ENCODE measurements around the gene PTRH2. TPM values are rescaled to one million over a fixed set of nuclear protein-coding genes. Genes with fewer than 3 reads are reported as not detected.
"Not testable (repeated sequence)": the region's sequence is repeated elsewhere in the genome, so short reads cannot be mapped to it uniquely, and the experiment has no call there.

Gene PTRH2
- 125 TPM for total RNA-seq

GRCh38 chr17:59707149-59707970 lies at the start of gene PTRH2, which contains the start of gene VMP1:
TSS of gene PTRH2 (minus strand) at chr17:59707430. CDS start at chr17:59697978, 9,452 bp downstream.
TSS of gene VMP1 (plus strand) at chr17:59707654. CDS start at chr17:59731447, 23,793 bp downstream.
- no peaks in the 10 kb centered on the region for H3K9me3 ChIP-seq
- peak; percentile 98 to 99 for DNase-seq (ENCODE audit: low spot score in 2 of 2)
- H3K4me1 ChIP-seq = peaks cover 9 to 26% of the 10 kb centered on the region in 2 donors
- peak within 1 kb of the TSS; percentile 91 to 95 for H3K27ac ChIP-seq
- H3K27me3 ChIP-seq = no peaks in the 10 kb centered on the region
- H3K36me3 ChIP-seq = peaks cover 0 to 5% of the 10 kb centered on the region in 2 donors
- peak within 1 kb of the TSS; percentile 75 to 90 for H3K4me3 ChIP-seq
- TF ChIP-seq CTCF (IDR thresholded peaks at IDR 0.05) = no peak
- intact Hi-C loops (cut with DNase I) = loop anchor here (1.0 to 10.0 kb wide), 2 partner anchors 88 to 967 kb away; partner anchors contain the start of genes BCAS3 and CLTC

GRCh38 chr17:59756236-59756818 lies 49.1 kb upstream of the PTRH2 start:
- H3K27me3 ChIP-seq = no peaks in the 10 kb centered on the region
- DNase-seq (ENCODE audit: low spot score in 2 of 2) = no peak
- H3K4me3 ChIP-seq = no peak overlapping the region
- H3K9me3 ChIP-seq = no peaks in the 10 kb centered on the region
- H3K27ac ChIP-seq = peak overlapping the region; percentile 61 to 75
- peaks cover 0 to 17% of the 10 kb centered on the region in 2 donors for H3K4me1 ChIP-seq
- no peak for TF ChIP-seq CTCF (IDR thresholded peaks at IDR 0.05)
- intact Hi-C loops (cut with DNase I) = no loop called here
- no peaks in the 10 kb centered on the region for H3K36me3 ChIP-seq

GRCh38 chr17:59755069-59755468 lies 47.8 kb upstream of the PTRH2 start:
- peaks cover 0 to 17% of the 10 kb centered on the region in 2 donors for H3K4me1 ChIP-seq
- DNase-seq (ENCODE audit: low spot score in 2 of 2); H3K27me3 ChIP-seq; intact Hi-C loops (cut with DNase I); H3K4me3 ChIP-seq; H3K36me3 ChIP-seq; H3K9me3 ChIP-seq: not testable (repeated sequence)
- peak overlapping the region; percentile 65 to 75 for H3K27ac ChIP-seq

- Histone ChIP-seq H3K36me3 (no peaks in the 10 kb centered on the region), H3K27me3 (no peaks in the 10 kb centered on the region), H3K4me1 (peaks cover 0 to 17% of the 10 kb centered on the region in 2 donors), H3K9me3 (no peaks in the 10 kb centered on the region), H3K27ac (peak overlapping the region; percentile 56 to 65), H3K4me3 (peak overlapping the region in 1 of 2 donors; percentile 30)
- TF ChIP-seq CTCF (IDR thresholded peaks at IDR 0.05) = no peak
- DNase-seq (ENCODE audit: low spot score in 2 of 2) = no peak
- intact Hi-C loops (cut with DNase I) = loop anchor here (5.0 kb wide), 1 partner anchor 33 kb away; no protein-coding TSS in a partner anchor
Observed at GRCh38 chr17:59754552-59754951, 47.3 kb upstream of the PTRH2 start.

- no peaks in the 10 kb centered on the region for H3K36me3 ChIP-seq
- H3K4me3 ChIP-seq = peak overlapping the region in 1 of 2 donors; percentile 30
- DNase-seq (ENCODE audit: low spot score in 2 of 2) = no peak
- peak; percentile 60 to 69 (median 66) for TF ChIP-seq CTCF (IDR thresholded peaks at IDR 0.05)
- intact Hi-C loops (cut with DNase I) = loop anchor here (1.0 to 5.0 kb wide), 3 partner anchors 34 to 106 kb away; no protein-coding TSS in a partner anchor
- H3K27ac ChIP-seq = peak overlapping the region; percentile 56 to 65
- H3K9me3 ChIP-seq = no peaks in the 10 kb centered on the region
- no peaks in the 10 kb centered on the region for H3K27me3 ChIP-seq
- H3K4me1 ChIP-seq = peaks cover 0 to 17% of the 10 kb centered on the region in 2 donors
Observed at GRCh38 chr17:59753522-59754467, 46.6 kb upstream of the PTRH2 start.

All from ascending aorta (tissue), 2 donors.